H1 (cell line): Measurements from ENCODE around the gene TRHDE.

Experiments
- ATF2 ChIP-seq: IDR thresholded peaks from 2 replicates; pipeline ENCODE4 v1.6.1; 2012; ENCODE audit warnings: low read length, inconsistent platforms
- CTCF ChIP-seq, 3 experiments: IDR thresholded peaks; 1 replicate in 2 of 3; 2 replicates in 1 of 3; pipeline versions ENCODE4 v1.5.1 to v1.6.1; 2011; ENCODE audit warnings: low read length in 3 of 3, mild to moderate bottlenecking in 3 of 3, inconsistent platforms in 2 of 3, low read depth in 1 of 3, moderate library complexity in 1 of 3; ENCODE audit not compliant: insufficient read depth in 1 of 3; ENCODE audit errors: control extremely low read depth in 1 of 3

- TF ChIP-seq CTCF (IDR thresholded peaks at IDR 0.05; ENCODE audit: control extremely low read depth in 1 of 3, insufficient read depth in 1 of 3, low read depth in 1 of 3, low read length in 3 of 3) (no peak), ATF2 (no peak)
Measured at GRCh38 chr12:72677846-72678245, 405.7 kb downstream of the TRHDE start.
